GM18873 (cell line): ENCODE results near the gene TREM1.

ENCODE experiments used
- ATAC-seq: cut with Tn5 transposase; IDR thresholded peaks from one replicate; pipeline ENCODE4 v1.9.1; 2021; ENCODE audit warnings: mild to moderate bottlenecking, moderate library complexity, moderate number of reproducible peaks; ENCODE audit not compliant: unreplicated experiment, low FRiP score

TREM1 gene

GRCh38 chr6:41226752-41227151 lies 59.7 kb downstream of the TREM1 start:
- ATAC-seq, result no peak

- no peak for ATAC-seq
These were observed 61.7 kb downstream of the TREM1 start for GRCh38 chr6:41224800-41225199.
